CD4-positive, alpha-beta T cell treated with Interleukin-21 for 1 hour (primary cell): Measurements from ENCODE around the gene TLE7.

ENCODE experiments used
- DNase-seq: peaks from one replicate; pipeline ENCODE4 v3.0.0-alpha.2; 2020

Gene TLE7

DNA sequence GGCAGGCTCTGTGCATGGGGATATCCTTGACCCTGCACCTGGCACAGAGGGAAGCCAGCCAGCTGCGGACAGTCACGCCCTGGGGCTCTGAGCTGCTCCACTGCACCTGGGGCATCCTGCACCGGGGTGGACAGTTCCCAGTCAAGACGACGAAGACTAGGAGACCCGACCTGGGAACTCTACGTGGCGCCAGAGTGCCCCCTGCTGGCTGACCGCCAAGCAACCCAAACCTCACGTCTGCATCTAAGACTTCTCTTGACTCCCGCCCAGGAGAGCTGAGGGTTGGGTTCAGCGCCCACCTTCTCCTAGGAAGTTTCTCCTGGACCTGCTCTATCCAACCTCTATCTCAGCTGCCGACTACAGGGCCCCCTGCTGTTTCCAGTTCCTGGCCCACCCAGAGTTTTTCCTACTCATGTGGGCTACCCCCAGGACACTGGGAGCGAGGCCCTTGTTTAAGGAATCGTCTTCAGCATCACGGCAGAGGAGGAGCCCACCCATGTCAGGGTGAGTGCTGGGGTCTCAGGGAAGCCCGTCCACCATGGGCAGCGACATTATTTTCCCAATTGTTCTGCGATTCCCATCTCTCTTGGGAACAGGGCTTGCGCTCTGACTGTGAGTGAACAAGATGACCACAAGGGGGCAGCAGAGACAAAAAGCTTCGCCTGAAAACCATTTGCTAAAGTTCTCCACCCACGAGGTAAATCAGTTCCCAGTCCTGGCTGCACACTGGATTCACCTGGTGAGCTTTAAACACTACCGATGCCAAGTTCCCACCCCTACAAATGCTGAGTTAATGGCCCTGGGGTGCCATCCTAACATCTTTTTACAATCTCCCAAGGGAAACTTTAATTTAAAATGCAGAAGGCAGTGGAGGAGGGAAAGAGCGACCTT, 29.3 kb downstream of the TLE7 start:
- peak; percentile 61 for DNase-seq

DNA sequence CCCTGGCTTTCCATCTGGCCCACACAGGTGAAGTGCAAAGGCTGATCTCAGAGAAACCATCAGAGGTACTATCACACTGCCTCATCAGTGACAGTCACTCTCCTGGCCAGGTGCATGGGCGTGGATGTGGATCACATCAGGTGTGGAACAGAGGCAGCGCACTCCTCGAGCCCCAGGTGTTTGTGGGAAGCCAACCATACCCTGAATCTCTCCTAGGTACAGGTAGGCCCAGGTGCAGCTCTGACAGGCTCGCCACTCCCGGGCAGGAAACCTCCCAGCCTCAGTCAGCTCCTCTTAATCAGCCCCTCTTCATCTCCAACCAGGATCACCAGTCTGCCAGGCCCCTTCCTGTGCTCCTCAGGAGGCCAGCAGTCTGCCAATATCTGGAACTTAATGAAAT, 31.7 kb downstream of the TLE7 start:
- DNase-seq, result no peak

DNA sequence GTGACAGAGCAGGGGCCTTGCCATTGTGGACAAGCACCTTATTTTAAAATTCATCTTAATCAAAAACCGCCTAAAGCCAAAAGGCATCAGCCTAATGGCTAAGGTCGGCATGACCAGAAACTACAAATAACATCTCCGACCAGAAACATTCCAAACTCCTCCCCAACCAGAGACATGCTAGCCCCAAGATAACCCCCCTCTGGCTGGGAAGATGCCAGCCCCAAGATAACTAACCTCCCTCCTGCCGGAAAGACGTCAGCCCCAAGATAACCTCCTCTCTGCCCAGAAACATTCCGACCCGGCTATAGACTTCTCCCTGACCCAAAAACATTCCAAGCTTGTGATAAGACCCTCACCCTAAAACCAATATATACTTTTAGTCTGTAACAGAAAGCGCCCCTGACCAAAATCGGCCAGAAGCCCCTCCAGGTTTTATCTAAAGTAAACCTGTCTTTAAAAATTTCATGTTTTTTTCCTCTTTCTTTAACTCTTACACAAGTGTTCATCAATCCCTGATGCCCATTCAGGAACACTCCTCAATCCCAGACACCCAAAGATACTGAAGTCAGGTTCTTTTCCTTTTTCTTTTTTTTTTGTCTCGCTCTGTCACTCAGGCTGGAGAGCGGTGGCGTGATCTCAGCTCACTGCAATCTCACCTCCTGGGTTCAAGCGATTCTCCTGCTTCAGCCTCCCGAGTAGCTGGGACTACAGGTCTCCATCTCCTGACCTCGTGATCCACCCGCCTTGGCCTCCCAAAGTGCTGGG, 32.7 kb downstream of the TLE7 start:
- DNase-seq, result no peak

DNA sequence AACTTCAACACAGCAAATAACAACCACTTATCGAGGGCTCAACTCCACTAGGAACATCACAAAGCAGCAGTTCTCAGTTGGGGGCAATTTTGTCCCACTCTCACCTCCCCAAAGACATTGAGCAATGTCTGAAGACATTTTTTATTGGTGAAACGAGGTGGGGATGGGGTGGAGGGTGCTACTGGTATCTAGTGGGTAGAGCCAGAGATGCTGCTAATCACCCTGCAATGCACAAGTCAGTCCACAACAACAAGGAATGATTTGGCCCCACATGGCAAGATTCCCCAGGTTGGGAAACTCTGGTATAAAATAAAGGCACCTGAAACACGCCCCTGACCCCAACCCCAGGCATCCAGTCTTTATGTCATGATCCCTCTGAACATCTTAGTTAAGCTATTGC, 33.3 kb downstream of the TLE7 start:
- no peak for DNase-seq

DNA sequence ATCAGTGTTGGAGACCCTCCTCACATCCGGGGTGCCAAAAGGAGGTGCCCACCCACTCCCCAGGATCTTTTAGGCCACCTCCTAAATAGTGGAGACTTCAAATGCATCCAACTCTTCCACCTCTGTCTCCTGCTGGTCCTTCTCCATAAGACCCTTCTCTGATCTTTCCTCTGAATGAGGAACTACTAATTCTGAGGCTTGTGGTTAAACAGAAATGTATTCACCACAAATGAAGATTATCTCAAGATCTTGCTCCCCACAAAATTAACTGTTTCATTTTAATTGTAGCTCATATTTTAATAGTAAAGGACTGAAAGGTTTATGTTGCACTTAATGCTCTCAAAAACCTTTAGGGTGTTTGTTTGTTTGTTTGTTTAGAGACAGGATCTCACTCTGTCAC, 34.1 kb downstream of the TLE7 start:
- DNase-seq, result no peak

DNA sequence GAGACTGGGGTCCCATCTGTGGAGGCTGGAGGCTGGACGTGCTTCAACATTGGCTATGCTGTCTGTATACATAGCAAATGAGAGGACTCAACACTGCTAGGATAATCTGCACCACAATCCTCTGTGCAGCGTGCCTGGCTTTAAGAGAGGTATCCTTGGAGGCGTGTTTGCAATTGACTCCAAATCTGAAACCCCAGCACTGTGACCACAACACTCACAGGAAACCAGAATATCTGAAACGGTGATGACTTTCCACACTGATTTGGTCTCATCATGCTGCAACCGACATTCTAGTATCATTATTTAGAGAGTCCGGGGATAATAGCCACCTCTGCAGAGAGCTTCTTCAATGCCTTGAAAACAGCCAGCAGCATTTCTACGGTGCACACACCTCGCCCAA, 35.1 kb downstream of the TLE7 start:
- DNase-seq, result no peak

DNA sequence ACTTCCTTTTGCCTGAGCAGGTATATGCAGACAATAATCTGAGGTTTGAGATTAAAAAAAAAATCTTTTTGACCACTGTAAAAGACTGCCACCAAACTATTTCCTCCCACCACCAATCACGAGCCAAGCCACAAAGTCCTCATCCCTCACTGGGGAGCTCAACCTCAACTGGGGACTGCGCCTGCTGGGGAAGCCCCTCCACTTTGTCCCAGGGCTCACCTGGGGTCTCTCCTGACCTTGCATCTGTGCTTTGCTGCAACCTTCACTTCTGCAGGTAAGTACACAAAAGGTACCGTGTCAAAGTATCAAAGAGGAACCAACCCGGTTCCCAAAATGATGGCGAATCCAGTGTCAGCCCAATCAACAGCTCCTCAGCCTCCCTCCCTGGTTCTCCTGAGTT, 35.5 kb downstream of the TLE7 start:
- DNase-seq, result no peak

DNA sequence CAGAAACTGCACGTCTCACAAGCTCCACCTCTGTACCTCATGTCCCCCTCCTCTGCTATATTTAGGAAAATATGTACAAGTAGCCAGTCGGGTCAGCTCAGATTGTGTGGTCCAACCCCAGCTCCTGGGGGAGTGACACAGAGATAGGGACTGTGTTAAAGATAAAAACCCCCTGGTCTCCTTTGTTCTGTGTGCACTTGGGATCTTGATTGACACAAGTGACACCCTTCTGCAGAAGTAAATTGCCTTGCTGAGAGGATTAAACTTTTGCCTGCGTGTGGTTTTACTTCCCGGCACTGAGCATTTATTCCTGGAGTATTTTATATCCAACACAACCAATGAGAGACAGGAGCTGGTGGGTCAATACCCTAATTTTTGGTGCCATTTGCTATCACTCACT, 37.5 kb downstream of the TLE7 start:
- DNase-seq, result no peak

DNA sequence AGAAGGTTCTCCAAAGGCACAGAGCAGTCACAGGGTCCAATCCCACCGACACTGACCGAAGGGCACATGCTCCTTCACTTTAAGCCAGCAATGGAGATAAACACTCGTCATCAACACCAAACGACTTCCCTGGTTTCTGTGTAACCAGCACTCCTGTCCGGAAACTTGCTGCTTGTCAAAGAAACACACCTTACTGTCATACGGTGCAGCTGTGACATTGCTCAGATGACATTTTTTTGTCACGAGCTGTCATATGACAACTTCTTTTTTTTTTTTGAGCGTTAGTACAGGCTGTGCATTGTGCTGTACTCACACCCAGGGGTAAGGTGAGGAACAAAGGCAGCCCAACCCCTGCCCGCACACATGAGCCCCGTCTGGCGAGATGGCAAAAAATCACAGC, 39.2 kb downstream of the TLE7 start:
- no peak for DNase-seq

DNA sequence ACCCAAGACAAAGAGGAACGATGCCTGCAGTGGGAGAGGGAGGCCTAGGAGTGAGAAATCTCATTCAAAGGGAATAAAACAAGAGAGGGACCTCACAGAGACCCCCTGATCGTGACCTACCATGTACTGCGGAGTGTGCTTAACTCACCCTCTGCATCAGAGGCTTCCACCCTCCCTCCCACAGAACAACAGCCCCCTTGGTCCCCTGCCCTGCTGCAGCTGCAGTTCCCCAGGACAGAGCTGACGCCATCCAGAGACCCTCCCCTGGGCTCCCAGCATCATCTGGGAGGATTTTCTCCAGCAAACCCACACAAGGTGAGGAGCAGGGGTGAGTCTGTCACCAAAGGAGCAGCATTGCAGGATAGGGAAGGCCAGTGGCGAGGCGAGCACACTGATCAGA, 39.8 kb downstream of the TLE7 start:
- DNase-seq, result no peak

DNA sequence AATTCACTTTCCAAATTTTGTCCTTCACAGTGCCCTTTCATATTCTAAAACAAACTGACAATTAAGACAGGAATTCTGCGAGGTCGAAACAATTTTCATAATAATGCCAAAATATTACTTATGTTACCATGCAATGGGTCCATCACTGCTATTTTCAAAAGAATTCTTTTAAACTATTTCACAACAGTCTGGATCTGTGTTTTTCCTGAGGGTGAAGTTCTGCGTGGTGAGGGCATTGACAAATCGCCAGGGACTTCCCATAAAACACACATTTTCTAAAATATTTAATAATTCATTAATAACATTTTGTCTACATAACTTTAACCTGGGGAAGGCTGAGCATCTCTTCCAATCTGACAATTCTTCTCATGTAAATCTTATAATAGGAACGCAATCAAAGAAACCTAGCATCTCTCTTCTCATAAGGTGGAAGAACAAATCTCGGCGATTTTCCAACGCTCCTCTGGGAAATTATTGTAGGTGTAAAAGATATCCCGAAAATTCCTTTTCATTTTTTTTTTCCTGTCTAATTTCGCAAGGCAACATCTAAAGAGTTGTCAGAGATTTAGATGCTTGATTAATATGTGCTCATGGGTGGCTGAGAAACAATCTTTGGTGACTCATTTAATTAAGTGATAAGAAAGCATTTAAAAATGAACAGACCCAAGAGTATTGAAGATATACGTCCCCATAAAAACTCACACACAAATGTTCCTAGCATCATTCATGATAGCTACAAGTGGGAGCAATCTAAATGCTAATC, 41.9 kb downstream of the TLE7 start:
- DNase-seq, result no peak

DNA sequence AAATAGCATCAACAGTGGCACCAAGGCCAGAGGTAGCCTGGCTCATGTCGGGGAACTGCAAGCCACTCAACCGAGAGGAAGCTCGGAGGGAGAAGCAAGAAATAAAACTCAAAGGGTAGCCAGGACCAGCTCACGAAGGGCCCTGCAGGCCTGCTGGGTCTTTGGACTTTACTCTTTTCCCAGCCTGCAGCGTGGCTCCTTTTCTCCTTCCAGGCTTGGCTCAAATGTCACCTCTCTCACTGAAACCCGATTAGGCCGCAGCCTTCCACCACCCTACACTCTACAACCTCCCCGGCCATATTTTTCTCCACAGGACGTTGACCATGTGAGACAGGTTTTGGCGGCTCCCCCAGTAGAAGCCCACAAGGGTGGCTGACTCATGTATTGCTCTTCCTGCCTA, 45.3 kb downstream of the TLE7 start:
- no peak for DNase-seq

DNA sequence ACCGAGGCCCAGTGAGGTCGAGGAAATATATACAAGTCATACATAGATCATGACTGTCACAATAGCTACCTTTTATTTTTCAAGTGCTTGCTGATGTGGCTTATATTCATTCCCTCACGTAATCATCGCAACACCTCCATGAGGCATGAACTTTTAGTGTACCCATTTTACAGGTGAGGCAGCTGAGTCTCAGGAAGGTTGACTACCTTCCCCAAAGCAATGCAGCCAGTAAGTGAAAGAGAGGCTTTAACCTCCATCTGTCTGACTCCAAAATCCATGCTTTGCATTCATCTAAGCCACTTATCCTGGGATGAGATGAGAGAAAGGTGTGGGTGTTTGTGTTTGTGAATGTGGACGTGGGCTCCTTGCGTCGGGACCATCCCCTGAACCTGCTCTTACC, 52.5 kb downstream of the TLE7 start:
- no peak for DNase-seq

DNA sequence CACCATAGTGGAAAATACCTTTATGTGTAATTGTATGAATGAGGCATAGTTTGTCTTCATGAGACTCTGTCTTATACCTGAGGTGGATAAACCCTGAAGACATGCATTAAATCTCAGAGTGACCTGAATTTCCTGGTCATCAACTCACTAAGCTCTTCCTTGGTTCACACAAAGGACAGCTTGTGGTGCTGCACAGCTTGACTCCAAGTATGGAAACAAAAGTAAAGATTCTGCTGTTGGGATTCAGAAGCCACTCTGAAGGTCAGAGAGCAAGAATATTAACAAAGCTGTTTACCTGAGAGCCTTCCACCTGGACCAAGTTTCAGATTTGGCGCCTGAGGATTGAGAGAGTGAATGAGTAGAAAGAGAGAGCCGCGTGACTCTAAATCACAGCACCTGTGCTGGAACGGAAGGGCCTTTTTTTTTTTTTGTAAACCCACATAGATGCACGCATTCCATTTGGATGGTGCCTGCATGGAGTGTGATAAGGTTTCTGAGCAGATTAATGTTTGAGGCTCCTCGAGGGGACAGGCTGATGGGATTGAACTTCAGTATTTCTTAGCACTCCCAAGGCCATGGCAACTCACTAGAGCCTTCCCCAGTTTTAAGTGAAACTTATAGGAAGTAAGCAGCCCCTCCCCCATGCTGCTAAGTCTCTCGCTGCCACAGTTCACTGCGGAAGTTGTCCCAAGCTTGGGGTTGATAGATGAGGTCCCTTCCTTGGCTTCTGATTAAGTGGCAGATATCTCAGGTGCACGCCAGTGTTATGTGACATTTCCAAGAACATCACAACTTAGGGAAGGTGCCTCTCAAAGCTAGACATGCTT, 54.6 kb downstream of the TLE7 start:
- DNase-seq, result no peak

DNA sequence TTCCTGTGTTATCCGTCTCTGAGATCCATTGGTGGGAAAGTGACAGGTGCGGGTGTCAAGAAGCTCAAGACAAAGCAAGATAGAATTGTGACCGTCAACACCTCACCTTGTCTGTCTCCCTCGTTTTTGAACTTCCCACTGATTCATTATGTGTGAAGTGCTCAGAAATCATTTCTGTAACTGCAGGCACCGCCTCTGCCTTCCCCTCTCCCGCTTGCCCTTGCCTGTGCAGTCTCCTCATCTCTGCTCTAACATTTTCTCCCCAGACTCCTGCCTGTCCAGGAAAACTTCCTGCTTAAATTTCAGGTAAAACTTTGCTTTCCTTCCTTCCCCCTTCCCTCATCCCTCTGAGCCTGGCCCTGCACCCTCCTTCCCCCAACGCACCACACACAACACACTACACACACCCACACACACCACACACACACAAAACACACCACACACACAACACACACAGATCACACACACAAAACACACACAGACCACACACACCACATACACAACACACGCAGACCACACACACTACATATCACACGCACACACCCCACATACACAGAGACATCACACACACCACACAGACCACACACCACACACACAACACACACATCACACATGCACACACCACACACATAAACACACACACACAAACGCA, 57.7 kb downstream of the TLE7 start:
- no peak for DNase-seq

DNA sequence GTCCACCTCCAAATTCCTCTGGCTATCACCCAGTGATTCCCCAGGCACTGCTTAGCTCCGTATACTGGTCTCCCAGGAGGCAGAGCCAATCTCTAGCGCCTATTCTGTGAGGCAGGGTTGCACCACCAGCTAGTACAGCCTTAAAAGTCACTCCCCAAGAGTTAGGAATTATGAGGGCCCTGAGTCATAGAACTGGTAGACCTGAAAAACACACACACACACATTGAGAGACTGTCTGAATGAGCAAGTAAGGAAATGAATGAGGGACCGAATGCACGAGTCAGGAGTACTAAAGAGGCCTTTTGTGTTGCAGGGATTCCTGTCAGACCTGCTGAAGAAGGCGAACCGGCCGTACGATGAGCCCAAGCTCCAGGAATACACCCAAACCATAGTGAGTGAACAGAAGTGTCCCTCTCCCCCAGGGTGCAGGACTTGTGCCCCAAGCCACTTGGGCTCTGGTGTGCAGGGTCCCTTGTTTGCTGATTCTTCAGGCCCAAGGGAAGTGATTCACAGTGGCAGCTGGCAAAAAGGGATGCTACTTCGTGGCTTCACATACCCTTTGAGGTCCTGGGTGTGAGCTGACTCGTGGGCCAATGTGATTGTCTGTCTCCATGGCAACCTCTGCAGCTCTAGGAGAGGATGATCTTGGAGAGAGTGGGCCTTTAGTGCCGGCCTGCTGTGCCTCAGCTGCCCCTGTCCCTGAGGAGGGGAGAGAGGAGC, 58.6 kb downstream of the TLE7 start:
- DNase-seq, result no peak

DNA sequence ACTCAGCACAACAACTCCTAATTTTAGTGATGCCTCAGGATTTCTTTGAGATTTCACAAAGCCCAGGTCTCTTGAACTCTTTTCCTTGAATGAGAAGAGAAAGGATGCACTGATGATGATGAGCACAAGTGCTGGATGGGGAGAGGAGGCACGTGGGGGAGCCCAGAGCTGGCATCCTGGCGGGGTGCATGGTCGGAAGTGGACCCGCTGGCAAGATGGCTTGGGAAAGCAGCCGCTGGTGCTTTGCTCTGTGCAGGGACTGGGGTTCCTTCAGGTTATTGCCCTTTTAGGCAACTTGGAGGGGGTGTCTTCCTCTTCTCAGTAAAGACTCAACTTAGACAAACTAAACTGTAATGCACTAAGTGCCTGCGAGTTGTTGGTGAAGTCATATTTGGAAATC, 61.0 kb downstream of the TLE7 start:
- no peak for DNase-seq
